PC-3 (cell line): ENCODE data around the gene SPDYE6. TPM values are rescaled to one million over a fixed set of nuclear protein-coding genes. Genes with fewer than 3 reads are reported as not detected.

Source experiments
- ATAC-seq: fragments of 200-7000 bp; cut with Tn5 transposase; 2 replicates; pipeline ENCODE4 v1.9.1; 2020; ENCODE audit warnings: mild to moderate bottlenecking, moderate library complexity
- BruUV-seq: library from RNA; stranded (reverse); fragments of 400-500 nt; replicated peaks from 2 replicates; lab custom pipeline; 2021; lab: Mats Ljungman, UMichigan
- CTCF ChIA-PET: fragments of 300-600 bp; sonication (Branson Sonifier 250); formaldehyde crosslinking; loops from one replicate; lab custom pipeline; 2022; ENCODE audit warnings: antibody characterized with exemption; lab: Charles Lee
- POLR2A ChIA-PET: fragments of 300-600 bp; sonication (Branson Sonifier 250); formaldehyde crosslinking; loops from one replicate; lab custom pipeline; 2022; ENCODE audit warnings: antibody characterized with exemption; ENCODE audit not compliant: unreplicated experiment; lab: Charles Lee
- DNase-seq: peaks from one replicate; pipeline ENCODE4 v3.0.0-alpha.2; 2015
- H2AFZ ChIP-seq: fragments of 300-600 bp; sonication (generic); 2 replicates; pipeline ENCODE4 v1.6.0; 2016; ENCODE audit warnings: antibody characterized with exemption, low read length
- H3F3A ChIP-seq: fragments of 300-600 bp; sonication (generic); one replicate; pipeline ENCODE4 v1.6.0; 2017; ENCODE audit warnings: antibody characterized with exemption, low read length, control low read depth, mild to moderate bottlenecking; ENCODE audit not compliant: unreplicated experiment
- H3K27ac ChIP-seq: fragments of 300-600 bp; sonication (generic); 2 replicates; pipeline ENCODE4 v1.5.1; 2016; ENCODE audit warnings: mild to moderate bottlenecking, low read length
- H3K27me3 ChIP-seq: fragments of 300-600 bp; sonication (generic); 2 replicates; pipeline ENCODE4 v1.6.1; 2016; ENCODE audit warnings: low read length, mixed read lengths
- H3K36me3 ChIP-seq: fragments of 300-600 bp; sonication (generic); 2 replicates; pipeline ENCODE4 v1.6.1; 2016; ENCODE audit warnings: low read depth, mixed run types, low read length, mixed read lengths
- H3K4me1 ChIP-seq: fragments of 300-600 bp; sonication (generic); 2 replicates; pipeline ENCODE4 v1.5.1; 2016; ENCODE audit warnings: low read length; ENCODE audit not compliant: insufficient read depth
- H3K4me2 ChIP-seq: fragments of 300-600 bp; sonication (generic); 2 replicates; pipeline ENCODE4 v1.6.0; 2016; ENCODE audit warnings: low read length
- H3K4me3 ChIP-seq: fragments of 300-600 bp; sonication (generic); 2 replicates; pipeline ENCODE4 v1.5.1; 2016; ENCODE audit warnings: mild to moderate bottlenecking, low read length, mixed read lengths
- H3K79me2 ChIP-seq: fragments of 300-600 bp; sonication (generic); 2 replicates; pipeline ENCODE4 v1.6.1; 2017; ENCODE audit warnings: low read length, mixed read lengths
- H3K9ac ChIP-seq: fragments of 300-600 bp; sonication (generic); 2 replicates; pipeline ENCODE4 v1.6.0; 2016; ENCODE audit warnings: mild to moderate bottlenecking, low read length
- H3K9me2 ChIP-seq: fragments of 300-600 bp; sonication (generic); replicated peaks from 2 replicates; pipeline ENCODE4 v1.6.1; 2016; ENCODE audit warnings: mixed run types, low read length, mixed read lengths
- H3K9me3 ChIP-seq: fragments of 300-600 bp; sonication (generic); 2 replicates; pipeline ENCODE4 v1.6.1; 2016; ENCODE audit warnings: low read length, mixed read lengths
- H4K20me1 ChIP-seq: fragments of 300-600 bp; sonication (generic); 2 replicates; pipeline ENCODE4 v1.6.1; 2016; ENCODE audit warnings: low read length, mixed read lengths
- EZH2 ChIP-seq: fragments of 300-600 bp; sonication (generic); IDR thresholded peaks from one replicate; pipeline ENCODE4 v1.6.1; 2017; ENCODE audit warnings: antibody characterized with exemption, mild to moderate bottlenecking, low read length; ENCODE audit not compliant: unreplicated experiment
- EZH2phosphoT487 ChIP-seq: fragments of 300-600 bp; sonication (generic); IDR thresholded peaks from 2 replicates; pipeline ENCODE4 v1.6.1; 2018; ENCODE audit warnings: mild to moderate bottlenecking, antibody characterized with exemption, low read length, borderline replicate concordance
- intact Hi-C: fragments of 100-400 bp; cut with micrococcal nuclease; formaldehyde crosslinking; loops from 2 replicates; pipeline ENCODE4 v1.9.0; 2023
- total RNA-seq: library from RNA; depleted of rRNA; stranded (reverse); fragments of >200 nt; gene quantifications from 2 replicates; pipeline ENCODE4 v1.2.3, GENCODE V29; 2014
- TF ChIP-seq, protein P1 (sequence below): fragments of 300-600 bp; sonication (generic); conservative IDR thresholded peaks from 2 replicates; pipeline ENCODE4 v1.5.1; 2017; ENCODE audit warnings: antibody characterized with exemption, low read depth, mild to moderate bottlenecking, low read length

SPDYE6 gene
- total RNA-seq, 1 experiment from 2014 or later, result not detected

DNA sequence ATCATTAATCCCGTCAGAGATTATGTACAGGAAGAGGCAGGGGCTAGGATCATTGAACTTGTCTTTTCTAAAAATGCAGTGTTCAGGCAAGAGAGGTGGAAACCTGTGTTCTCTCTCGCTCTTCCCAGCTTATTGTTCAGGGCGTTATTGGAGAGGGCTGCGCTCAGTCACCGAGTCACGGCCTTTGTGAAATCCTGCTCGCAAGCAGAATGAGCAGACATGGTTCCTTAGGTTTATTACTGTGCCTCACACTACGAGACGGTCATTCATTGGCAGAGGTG lies 39.3 kb upstream of the SPDYE6 start:
- ChIA-PET CTCF (interaction anchor here (0.6 to 0.7 kb wide), 2 partner anchors 11 to 116 kb away, joined by 3 read pairs; no protein-coding TSS in a partner anchor), POLR2A (interaction anchor here (0.6 to 0.7 kb wide), 2 partner anchors 766 to 1812 kb away, joined by 8 to 11 read pairs; no protein-coding TSS in a partner anchor)
- Histone ChIP-seq H3F3A (no peaks in the 10 kb centered on the region), H4K20me1 (no peaks in the 10 kb centered on the region), H3K4me1 (peaks cover 11% of the 10 kb centered on the region), H3K4me3 (peak overlapping the region; percentile 92), H2AFZ (peak overlapping the region; percentile 93), H3K36me3 (peaks cover 19% of the 10 kb centered on the region), H3K27ac (peak overlapping the region; percentile 67), H3K27me3 (no peaks in the 10 kb centered on the region), H3K9ac (peak overlapping the region; percentile 95), H3K4me2 (peak overlapping the region; percentile 96), H3K9me3 (no peaks in the 10 kb centered on the region), H3K9me2 (no peaks in the 10 kb centered on the region), H3K79me2 (peaks cover 18% of the 10 kb centered on the region)
- no peak for DNase-seq
- TSS peak; percentile 84 for BruUV-seq
- no peak for TF ChIP-seq EZH2
- TF ChIP-seq, protein P1, sequence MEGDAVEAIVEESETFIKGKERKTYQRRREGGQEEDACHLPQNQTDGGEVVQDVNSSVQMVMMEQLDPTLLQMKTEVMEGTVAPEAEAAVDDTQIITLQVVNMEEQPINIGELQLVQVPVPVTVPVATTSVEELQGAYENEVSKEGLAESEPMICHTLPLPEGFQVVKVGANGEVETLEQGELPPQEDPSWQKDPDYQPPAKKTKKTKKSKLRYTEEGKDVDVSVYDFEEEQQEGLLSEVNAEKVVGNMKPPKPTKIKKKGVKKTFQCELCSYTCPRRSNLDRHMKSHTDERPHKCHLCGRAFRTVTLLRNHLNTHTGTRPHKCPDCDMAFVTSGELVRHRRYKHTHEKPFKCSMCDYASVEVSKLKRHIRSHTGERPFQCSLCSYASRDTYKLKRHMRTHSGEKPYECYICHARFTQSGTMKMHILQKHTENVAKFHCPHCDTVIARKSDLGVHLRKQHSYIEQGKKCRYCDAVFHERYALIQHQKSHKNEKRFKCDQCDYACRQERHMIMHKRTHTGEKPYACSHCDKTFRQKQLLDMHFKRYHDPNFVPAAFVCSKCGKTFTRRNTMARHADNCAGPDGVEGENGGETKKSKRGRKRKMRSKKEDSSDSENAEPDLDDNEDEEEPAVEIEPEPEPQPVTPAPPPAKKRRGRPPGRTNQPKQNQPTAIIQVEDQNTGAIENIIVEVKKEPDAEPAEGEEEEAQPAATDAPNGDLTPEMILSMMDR, result no peak
- no peak for TF ChIP-seq EZH2phosphoT487
- intact Hi-C loops, result loop anchor here (5.0 kb wide), 1 partner anchor 57 kb away; no protein-coding TSS in a partner anchor
- no peak for ATAC-seq

DNA sequence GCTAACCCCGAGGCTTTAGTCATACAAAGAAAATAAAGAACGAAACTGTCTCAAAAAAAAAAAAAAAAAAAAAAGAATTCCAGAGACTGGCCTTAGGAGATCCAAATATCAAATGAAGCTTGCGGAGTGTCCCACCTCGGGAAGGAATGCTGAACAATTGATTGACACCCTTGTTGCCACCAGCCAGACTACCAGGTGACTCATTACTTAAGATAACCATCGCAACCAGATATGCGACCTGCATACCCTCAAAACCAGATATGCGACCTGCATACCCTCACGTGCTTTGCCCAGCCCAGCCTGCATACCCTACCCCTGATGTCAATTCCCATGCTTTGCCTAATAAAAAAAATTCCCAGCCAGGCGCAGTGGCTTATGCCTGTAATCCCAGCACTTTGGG lies 37.2 kb upstream of the SPDYE6 start:
- ChIA-PET POLR2A (no interaction called here), CTCF (interaction anchor here (0.6 kb wide), 1 partner anchor 47 kb away, joined by 7 read pairs; no protein-coding TSS in a partner anchor)
- H3K27ac ChIP-seq, result no peak overlapping the region
- DNase-seq (peak; percentile 12), ATAC-seq (no peak)
- no TSS peak for BruUV-seq
- peaks cover 18% of the 10 kb centered on the region for H3K79me2 ChIP-seq
- no peak overlapping the region for H3K4me2 ChIP-seq
- no peaks in the 10 kb centered on the region for H3K9me3 ChIP-seq
- no peaks in the 10 kb centered on the region for H3K27me3 ChIP-seq
- H3K4me3 ChIP-seq, result no peak overlapping the region
- no peaks in the 10 kb centered on the region for H3F3A ChIP-seq
- H4K20me1 ChIP-seq, result no peaks in the 10 kb centered on the region
- intact Hi-C loops, result no loop called here
- no peak overlapping the region for H3K9ac ChIP-seq
- H2AFZ ChIP-seq, result no peak overlapping the region
- no peaks in the 10 kb centered on the region for H3K9me2 ChIP-seq
- H3K36me3 ChIP-seq, result peaks cover 10% of the 10 kb centered on the region
- TF ChIP-seq, protein P1, result no peak
- TF ChIP-seq EZH2phosphoT487 (no peak), EZH2 (no peak)
- H3K4me1 ChIP-seq, result peaks cover 11% of the 10 kb centered on the region

DNA sequence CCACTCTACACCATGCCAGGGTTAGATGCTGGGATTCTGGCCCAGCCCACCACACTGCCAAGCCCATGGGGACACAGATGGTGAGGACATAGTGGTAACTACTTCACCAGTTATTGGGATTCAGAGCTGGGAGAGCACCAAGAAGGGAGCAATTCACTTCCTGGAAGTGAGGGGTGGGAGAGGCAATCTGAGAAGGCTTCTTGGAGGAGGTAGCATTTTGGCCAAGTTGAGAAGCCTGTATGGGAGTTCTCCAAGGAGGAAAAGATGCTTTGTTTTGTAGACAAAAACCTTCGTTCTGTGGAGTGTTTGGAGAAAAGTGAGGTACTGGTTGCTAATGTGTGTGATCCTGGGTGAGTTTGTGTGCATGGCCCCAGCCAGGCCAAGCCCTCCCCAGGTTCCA lies 36.1 kb upstream of the SPDYE6 start:
- Histone ChIP-seq H3K36me3 (peaks cover 10% of the 10 kb centered on the region), H3K9ac (no peak overlapping the region), H4K20me1 (no peaks in the 10 kb centered on the region), H3F3A (no peaks in the 10 kb centered on the region), H3K4me3 (no peak overlapping the region), H3K4me1 (peaks cover 11% of the 10 kb centered on the region), H3K79me2 (peaks cover 10% of the 10 kb centered on the region), H3K9me3 (no peaks in the 10 kb centered on the region), H3K4me2 (no peak overlapping the region), H3K27me3 (no peaks in the 10 kb centered on the region), H2AFZ (no peak overlapping the region), H3K27ac (no peak overlapping the region), H3K9me2 (no peaks in the 10 kb centered on the region)
- ChIA-PET CTCF (no interaction called here), POLR2A (no interaction called here)
- no peak for TF ChIP-seq EZH2
- ATAC-seq, result no peak
- intact Hi-C loops, result no loop called here
- no TSS peak for BruUV-seq
- DNase-seq, result no peak
